Measurements from ENCODE around the gene AUTS2. TPM values are rescaled to one million over a fixed set of nuclear protein-coding genes. Genes with fewer than 3 reads are reported as not detected.

Gene AUTS2
- total and polyA plus RNA-seq, 2 of the 8 experiments (the other 6 are each of a cell fraction or from before 2014, with no cell fraction given) = 25.9 to 101 TPM

- no peak overlapping the region for H3K27ac ChIP-seq (ENCODE audit: low read depth, low read length)
- no peaks in the 10 kb centered on the region for H3K23me2 ChIP-seq (ENCODE audit: low read depth, low read length)
- peak overlapping the region; percentile 54; the same call in 1 of the 2 replicates for H2AFZ ChIP-seq (ENCODE audit: low read length)
- no peak overlapping the region for H3K23ac ChIP-seq (ENCODE audit: insufficient read length)
- H3K14ac ChIP-seq (ENCODE audit: insufficient read length) = no peak overlapping the region
- WGBS, 2 experiments (ENCODE audit: extremely low coverage in 1 of 2, insufficient coverage in 1 of 2, insufficient read length in 1 of 2, insufficient replicate concordance in 2 of 2, low coverage in 1 of 2, low lambda C conversion rate in 2 of 2, missing lambda C conversion rate in 1 of 2) = 77% methylated on average over 7 of the region's 7 CpGs; no CpG with 5 or more reads in 1 of the 2 experiments
- no peaks in the 10 kb centered on the region for H3K36me3 ChIP-seq (ENCODE audit: control insufficient read depth in 2 of 4, insufficient read depth in 4 of 4, low read length in 3 of 4)
- H2BK15ac ChIP-seq (ENCODE audit: low read length) = no peak overlapping the region
- no peak for FAIRE-seq
- H2BK12ac ChIP-seq (ENCODE audit: low read depth, low read length) = no peak overlapping the region
- no peak overlapping the region for H4K91ac ChIP-seq (replicated peaks; ENCODE audit: insufficient read length, low read length)
- H3K9ac ChIP-seq (replicated peaks in 1 of 4; ENCODE audit: extremely low read depth in 1 of 4, low read depth in 3 of 4, low read length in 3 of 4) = no peak overlapping the region
- ChIA-PET POLR2A (ENCODE audit: partially characterized antibody) (interaction anchor here (0.6 kb wide), 1 partner anchor 470 kb away, joined by 3 read pairs; no protein-coding TSS in a partner anchor), CTCF (ENCODE audit: partially characterized antibody) (interaction anchor here (0.6 to 4.0 kb wide), 29 partner anchors 8 to 950 kb away, joined by 3 to 40 read pairs (median 5); no protein-coding TSS in a partner anchor)
- no peak overlapping the region for H3K56ac ChIP-seq (replicated peaks; ENCODE audit: insufficient read length, low read depth, low read length)
- no peak overlapping the region for H4K5ac ChIP-seq (ENCODE audit: insufficient read length, low read depth, low read length)
- no peak for DNase-seq (ENCODE audit: low read depth in 1 of 2, low spot score in 2 of 2)
- no peaks in the 10 kb centered on the region for H3K27me3 ChIP-seq (replicated peaks in 1 of 4; ENCODE audit: control insufficient read depth in 3 of 4, extremely low read depth in 1 of 4, insufficient read depth in 3 of 4, low read length in 3 of 4)
- no peak overlapping the region for H4K8ac ChIP-seq (ENCODE audit: extremely low read depth, insufficient read depth, low read length)
- peaks cover 0 to 7% (median 4%) of the 10 kb centered on the region in 4 experiments; a peak in 5 of 7 replicates for H3K4me1 ChIP-seq (replicated peaks in 1 of 4; ENCODE audit: control insufficient read depth in 3 of 4, insufficient read depth in 4 of 4, low read length in 3 of 4)
- peak overlapping the region in 1 of 2 experiments; percentile 1; a peak in 1 of 4 replicates for H3K4me2 ChIP-seq (ENCODE audit: insufficient read depth in 1 of 2, low read depth in 2 of 2, low read length in 2 of 2)
- H2AK5ac ChIP-seq (ENCODE audit: low read depth, low read length) = no peak overlapping the region
- H2BK120ac ChIP-seq (replicated peaks; ENCODE audit: low read depth, low read length) = no peak overlapping the region
- H3K18ac ChIP-seq (ENCODE audit: extremely low read depth, low read length) = peak overlapping the region; percentile 44; the same call in 1 of the 2 replicates
- H3K4ac ChIP-seq (replicated peaks; ENCODE audit: insufficient read length, low read depth, low read length) = no peak overlapping the region
- no peaks in the 10 kb centered on the region for H4K20me1 ChIP-seq (replicated peaks in 1 of 2; ENCODE audit: control insufficient read depth in 1 of 2, insufficient read depth in 2 of 2, low read length in 2 of 2)
- no peak overlapping the region for H2BK5ac ChIP-seq (ENCODE audit: low read depth, low read length)
- no peaks in the 10 kb centered on the region for H3K79me1 ChIP-seq (ENCODE audit: low read depth, low read length)
- H2BK20ac ChIP-seq (ENCODE audit: low read length) = peak overlapping the region; percentile 51; the same call in 1 of the 2 replicates
- no peaks in the 10 kb centered on the region for H3K79me2 ChIP-seq (ENCODE audit: control insufficient read depth in 1 of 2, insufficient read depth in 2 of 2, low read length in 2 of 2)
- H3K9me3 ChIP-seq (ENCODE audit: insufficient read depth in 2 of 2, low read depth in 1 of 2, low read length in 1 of 2) = peaks cover 3 to 6% of the 10 kb centered on the region in 2 experiments
- H3K4me3 ChIP-seq (ENCODE audit: extremely low read depth in 1 of 4, insufficient read depth in 2 of 4, low read depth in 3 of 4, low read length in 4 of 4) = no peak overlapping the region
- TF ChIP-seq TAF7 (optimal IDR thresholded peaks at IDR 0.05; ENCODE audit: borderline replicate concordance, low read depth, low read length) = no peak
These were observed 1231.8 kb downstream of the AUTS2 start for GRCh38 chr7:70830060-70830395.
